Astrocyte (in vitro differentiated cells and primary cell): Measurements from ENCODE around the gene INSRR. TPM values are rescaled to one million over a fixed set of nuclear protein-coding genes. Genes with fewer than 3 reads are reported as not detected.

Experiments used
- DNase-seq: peaks from one replicate; pipeline ENCODE4 v3.0.0-alpha.2; 2010; ENCODE audit warnings: low read depth
- FAIRE-seq: peaks from 2 replicates; lab custom pipeline; 2011; peaks lifted over from hg19 to GRCh38; lab: Jason Lieb, UNC
- H2AFZ ChIP-seq: 2 replicates; pipeline ENCODE4 v1.6.0; 2012; ENCODE audit warnings: low read depth, low read length, inconsistent platforms
- H3K27ac ChIP-seq: 2 replicates; pipeline ENCODE4 v1.5.1; 2011; ENCODE audit warnings: low read depth, low read length, inconsistent platforms
- H3K27me3 ChIP-seq: 2 replicates; pipeline ENCODE4 v1.6.0; 2011; ENCODE audit warnings: low read length, inconsistent platforms; ENCODE audit not compliant: insufficient read depth
- H3K36me3 ChIP-seq: 2 replicates; pipeline ENCODE4 v1.5.1; 2011; ENCODE audit warnings: low read length, inconsistent platforms; ENCODE audit not compliant: insufficient read depth
- H3K4me1 ChIP-seq: 2 replicates; pipeline ENCODE4 v1.5.1; 2011; ENCODE audit warnings: low read length, inconsistent platforms; ENCODE audit not compliant: insufficient read depth
- H3K4me2 ChIP-seq: 2 replicates; pipeline ENCODE4 v1.6.0; 2012; ENCODE audit warnings: low read length, inconsistent platforms
- H3K4me3 ChIP-seq: 2 replicates; pipeline ENCODE4 v1.5.1; 2011; ENCODE audit warnings: low read depth, mild to moderate bottlenecking, low read length, inconsistent platforms; ENCODE audit not compliant: insufficient read depth
- H3K79me2 ChIP-seq: 2 replicates; pipeline ENCODE4 v1.6.0; 2012; ENCODE audit warnings: mild to moderate bottlenecking, low read length, inconsistent platforms; ENCODE audit not compliant: insufficient read depth
- H3K9ac ChIP-seq: 2 replicates; pipeline ENCODE4 v1.6.0; 2012; ENCODE audit warnings: mild to moderate bottlenecking, low read length, inconsistent platforms
- H3K9me3 ChIP-seq: 2 replicates; pipeline ENCODE4 v1.5.1; 2012; ENCODE audit warnings: low read depth, mild to moderate bottlenecking, low read length, inconsistent platforms; ENCODE audit not compliant: insufficient read depth
- H4K20me1 ChIP-seq: 2 replicates; pipeline ENCODE4 v1.6.0; 2012; ENCODE audit warnings: low read length, inconsistent platforms; ENCODE audit not compliant: insufficient read depth
- H3K27ac Mint-ChIP-seq: one replicate; pipeline ENCODE4 v1.8.0; 2021; ENCODE audit warnings: mild to moderate bottlenecking, mixed read lengths; ENCODE audit not compliant: unreplicated experiment
- H3K27me3 Mint-ChIP-seq: one replicate; pipeline ENCODE4 v1.8.0; 2021; ENCODE audit warnings: low read depth, mixed read lengths; ENCODE audit not compliant: unreplicated experiment
- H3K36me3 Mint-ChIP-seq: one replicate; pipeline ENCODE4 v1.8.0; 2021; ENCODE audit warnings: low read depth, mixed read lengths; ENCODE audit not compliant: unreplicated experiment
- H3K4me1 Mint-ChIP-seq: one replicate; pipeline ENCODE4 v1.8.0; 2021; ENCODE audit warnings: low read depth, mixed read lengths; ENCODE audit not compliant: unreplicated experiment
- H3K4me3 Mint-ChIP-seq: one replicate; pipeline ENCODE4 v1.8.0; 2021; ENCODE audit warnings: mild to moderate bottlenecking, moderate library complexity, mixed read lengths; ENCODE audit not compliant: unreplicated experiment
- H3K9me3 Mint-ChIP-seq: one replicate; pipeline ENCODE4 v1.8.0; 2021; ENCODE audit warnings: mild to moderate bottlenecking, mixed read lengths; ENCODE audit not compliant: unreplicated experiment
- CTCF ChIP-seq: IDR thresholded peaks from 2 replicates; pipeline ENCODE4 v1.5.1; 2011; ENCODE audit warnings: low read depth, mild to moderate bottlenecking, inconsistent platforms, low read length, moderate library complexity; ENCODE audit not compliant: insufficient read depth
- EZH2 ChIP-seq: IDR thresholded peaks from 2 replicates; pipeline ENCODE4 v1.6.1; 2012; ENCODE audit warnings: mild to moderate bottlenecking, low read length, inconsistent platforms; ENCODE audit not compliant: insufficient read depth
- total RNA-seq: library from RNA; stranded (reverse); gene quantifications from 2 replicates; pipeline ENCODE4 v1.2.1, GENCODE V29; 2021

Gene INSRR
- total RNA-seq, 1 donor from 2014 or later: 0.05 TPM

DNA sequence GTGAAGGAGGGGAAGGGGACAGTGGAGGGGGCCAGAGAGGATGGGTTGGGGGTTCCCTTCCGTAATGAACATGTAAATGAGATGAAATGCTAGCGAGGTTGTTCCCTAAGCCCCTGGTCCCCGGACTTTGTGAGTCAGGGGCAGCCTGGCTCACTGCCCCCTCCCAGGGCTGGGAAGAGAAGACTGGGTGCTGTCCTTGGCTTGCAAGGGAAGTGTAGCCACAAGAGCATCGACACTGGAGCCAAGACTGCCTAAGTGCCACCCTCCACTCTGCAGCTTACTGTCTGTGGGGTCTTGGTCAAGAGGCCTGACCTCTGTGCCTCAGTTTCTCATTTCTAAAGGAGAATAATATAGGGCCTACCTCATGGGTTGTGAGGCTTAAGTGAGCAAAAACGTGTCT is 35.1 kb upstream of the INSRR start:
- FAIRE-seq: no peak
- Histone ChIP-seq H3K4me3 (peak overlapping the region; percentile 63), H3K4me1 (peaks cover 60% of the 10 kb centered on the region), H2AFZ (peak overlapping the region; percentile 38), H4K20me1 (no peaks in the 10 kb centered on the region), H3K27ac (peak overlapping the region; percentile 74), H3K4me2 (peak overlapping the region; percentile 82), H3K36me3 (no peaks in the 10 kb centered on the region), H3K27me3 (no peaks in the 10 kb centered on the region), H3K79me2 (peaks cover 30% of the 10 kb centered on the region), H3K9me3 (no peaks in the 10 kb centered on the region), H3K9ac (peak overlapping the region; percentile 76)
- H3K9me3 Mint-ChIP-seq: peaks cover 3% of the 10 kb centered on the region
- peaks cover 2% of the 10 kb centered on the region for H3K36me3 Mint-ChIP-seq
- TF ChIP-seq EZH2 (no peak), CTCF (no peak)
- no peak for DNase-seq
- peak overlapping the region; percentile 68 for H3K4me3 Mint-ChIP-seq
- no peak overlapping the region for H3K27ac Mint-ChIP-seq
- H3K4me1 Mint-ChIP-seq: peaks cover 41% of the 10 kb centered on the region
- H3K27me3 Mint-ChIP-seq: peaks cover 26% of the 10 kb centered on the region

DNA sequence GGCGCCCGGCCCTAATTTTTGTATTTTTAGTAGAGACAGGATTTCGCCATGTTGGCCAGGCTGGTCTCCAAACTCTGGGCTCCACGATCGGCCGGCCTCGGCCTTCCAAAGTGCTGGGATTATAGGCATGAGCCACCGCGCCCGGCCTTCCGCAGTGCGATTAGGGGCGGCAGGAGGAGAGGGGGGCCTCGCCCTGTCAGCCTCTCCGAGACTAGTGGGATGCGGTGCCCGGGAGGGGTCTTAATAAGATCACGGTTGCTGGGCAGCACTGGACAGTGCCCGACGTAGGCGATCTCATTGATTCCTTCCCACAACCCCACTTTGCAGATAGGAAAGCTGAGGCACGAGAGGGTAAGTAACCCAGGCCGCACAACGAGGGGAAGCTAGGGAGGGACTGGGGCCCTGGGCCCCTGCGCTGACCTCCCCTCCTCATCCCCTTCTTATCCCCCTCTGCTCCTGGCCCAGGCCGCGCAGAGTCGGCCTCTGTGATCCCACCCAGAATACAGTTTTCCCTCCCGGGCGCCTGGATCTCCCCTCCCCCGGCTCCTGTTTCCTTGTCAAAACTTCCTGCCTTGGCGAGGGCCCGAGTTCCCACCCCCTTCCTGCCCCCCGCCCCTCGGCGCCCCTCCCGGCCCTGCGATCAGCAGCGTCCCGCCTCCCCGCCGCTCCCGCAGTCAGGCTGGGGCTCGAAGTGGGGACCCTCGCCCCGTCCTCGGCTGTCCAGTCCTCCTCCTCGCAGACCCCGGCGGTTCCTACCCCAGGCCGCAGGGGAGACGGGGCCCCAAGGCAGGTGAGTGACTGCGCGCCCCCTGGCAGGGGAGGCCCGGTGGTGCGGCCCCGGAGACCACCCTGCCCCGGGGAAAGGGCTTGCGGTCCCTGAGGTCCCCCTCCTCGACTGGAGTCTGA is 34.4 kb upstream of the INSRR start, which contains the start of gene PEAR1:
Gene PEAR1 (plus strand): TSS at position 671 of the 906 bp plus-strand sequence. CDS start 10,209 bp downstream, outside the sequence.
- H3K9me3 Mint-ChIP-seq: no peaks in the 10 kb centered on the region
- Histone ChIP-seq H3K4me1 (peaks cover 53% of the 10 kb centered on the region), H3K9ac (peak within 1 kb of the TSS; percentile 76), H4K20me1 (no peaks in the 10 kb centered on the region), H3K4me2 (peak within 1 kb of the TSS; percentile 82), H3K4me3 (peak within 1 kb of the TSS; percentile 63), H3K79me2 (peaks cover 24% of the 10 kb centered on the region), H3K27me3 (peaks cover 3% of the 10 kb centered on the region), H3K27ac (peak within 1 kb of the TSS; percentile 74), H3K9me3 (no peaks in the 10 kb centered on the region), H3K36me3 (no peaks in the 10 kb centered on the region), H2AFZ (peak within 1 kb of the TSS; percentile 61)
- peak within 1 kb of the TSS; percentile 68 for H3K4me3 Mint-ChIP-seq
- peaks cover 32% of the 10 kb centered on the region for H3K27me3 Mint-ChIP-seq
- FAIRE-seq (no peak), DNase-seq (no peak)
- H3K27ac Mint-ChIP-seq: no peak within 1 kb of the TSS
- H3K36me3 Mint-ChIP-seq: peaks cover under 1% of the 10 kb centered on the region
- TF ChIP-seq EZH2: no peak
- TF ChIP-seq CTCF: no peak
- peaks cover 34% of the 10 kb centered on the region for H3K4me1 Mint-ChIP-seq
